HG03469 (cell line): ENCODE results near the gene TSHZ1.

Experiments
- ATAC-seq: cut with Tn5 transposase; IDR thresholded peaks from one replicate; pipeline ENCODE4 v1.9.1; 2021; ENCODE audit warnings: mild to moderate bottlenecking, moderate library complexity, moderate number of reproducible peaks; ENCODE audit not compliant: unreplicated experiment

The TSHZ1 gene

GRCh38 chr18:75335511-75335910, 124.9 kb downstream of the TSHZ1 start:
- ATAC-seq, result no peak

GRCh38 chr18:75336767-75337166, 126.2 kb downstream of the TSHZ1 start:
- ATAC-seq, result no peak

GRCh38 chr18:75337348-75337747, 126.8 kb downstream of the TSHZ1 start:
- no peak for ATAC-seq

- ATAC-seq, result no peak
Measured at GRCh38 chr18:75338631-75339030, 128.0 kb downstream of the TSHZ1 start.
